SK-N-MC (cell line): ENCODE results near the gene EI24.

Experiments
- EZH2 ChIP-seq: fragments of 200-600 bp; sonication (generic); IDR thresholded peaks from one replicate; pipeline ENCODE4 v1.6.1; 2017; ENCODE audit warnings: antibody characterized with exemption
- FOXP2 ChIP-seq: optimal IDR thresholded peaks from 2 replicates; pipeline ENCODE3; 2011; ENCODE audit warnings: mild to moderate bottlenecking, moderate library complexity; ENCODE audit not compliant: insufficient read depth; ENCODE audit errors: extremely low read length, control extremely low read depth
- POLR2AphosphoS5 ChIP-seq: IDR thresholded peaks from 2 replicates; pipeline ENCODE4 v1.6.1; 2012; ENCODE audit warnings: mild to moderate bottlenecking, low read depth, low read length, borderline replicate concordance

DNA sequence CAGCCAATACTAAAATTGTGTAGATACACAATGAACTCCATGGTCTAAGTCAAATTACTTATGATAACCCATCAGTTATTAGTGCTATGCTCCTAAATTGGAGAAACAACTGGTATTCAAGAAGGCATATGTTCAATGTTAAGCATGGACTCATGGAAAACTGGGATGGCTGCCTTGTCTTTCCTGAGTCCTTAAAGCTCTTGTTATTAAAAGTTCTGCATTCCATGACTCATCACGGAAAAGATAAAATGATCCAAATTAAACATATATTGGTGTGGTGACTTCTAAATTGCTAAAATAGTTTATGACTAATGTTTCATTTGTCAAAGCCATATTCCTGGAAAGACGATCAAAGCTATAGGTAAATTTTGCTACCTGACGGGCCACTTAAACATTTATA is 9.4 kb upstream of the EI24 start:
- TF ChIP-seq POLR2AphosphoS5 = no peak
- TF ChIP-seq EZH2 = no peak
- TF ChIP-seq FOXP2 = no peak
